ENCODE data around the gene MBNL2. TPM values are rescaled to one million over a fixed set of nuclear protein-coding genes. Genes with fewer than 3 reads are reported as not detected.

The MBNL2 gene
- total RNA-seq, 3 donors from 2014 or later, result 68.5 to 131 (median 120) TPM

- no peaks in the 10 kb centered on the region for H3K36me3 ChIP-seq
- H3K4me3 ChIP-seq, result no peak overlapping the region
- TF ChIP-seq POLR2A (IDR thresholded peaks at IDR 0.05) (no peak), POLR2AphosphoS5 (IDR thresholded peaks at IDR 0.05) (peak in 1 of 3 donors; percentile 44), CTCF (IDR thresholded peaks at IDR 0.05) (no peak)
- H3K4me1 ChIP-seq, result peaks cover 12 to 35% of the 10 kb centered on the region in 2 donors
- no peak for DNase-seq (ENCODE audit: low spot score in 2 of 2)
- peak overlapping the region; percentile 74 to 84 for H3K27ac ChIP-seq
- intact Hi-C loops (cut with DNase I; ENCODE audit: low total_unique reads), result no loop called here
- H3K9me3 ChIP-seq, result no peaks in the 10 kb centered on the region
- H3K27me3 ChIP-seq, result no peaks in the 10 kb centered on the region
Observed at GRCh38 chr13:97240788-97241734, 18.9 kb downstream of the MBNL2 start.

- Histone ChIP-seq H3K27me3 (no peaks in the 10 kb centered on the region), H3K27ac (peak overlapping the region; percentile 74 to 84), H3K4me3 (no peak overlapping the region), H3K4me1 (peaks cover 12 to 35% of the 10 kb centered on the region in 2 donors), H3K9me3 (no peaks in the 10 kb centered on the region), H3K36me3 (no peaks in the 10 kb centered on the region)
- intact Hi-C loops (cut with DNase I; ENCODE audit: low total_unique reads), result no loop called here
- no peak for DNase-seq (ENCODE audit: low spot score in 2 of 2)
- TF ChIP-seq POLR2A (IDR thresholded peaks at IDR 0.05), result no peak
- TF ChIP-seq POLR2AphosphoS5 (IDR thresholded peaks at IDR 0.05), result peak in 1 of 3 donors; percentile 46
Observed at GRCh38 chr13:97241761-97242160, 19.6 kb downstream of the MBNL2 start.

GRCh38 chr13:97242755-97243497, 20.8 kb downstream of the MBNL2 start:
- peaks cover 12 to 35% of the 10 kb centered on the region in 2 donors for H3K4me1 ChIP-seq
- peak overlapping the region; percentile 74 to 84 for H3K27ac ChIP-seq
- TF ChIP-seq CTCF (IDR thresholded peaks at IDR 0.05), result no peak
- TF ChIP-seq POLR2A (IDR thresholded peaks at IDR 0.05), result no peak
- no peak for TF ChIP-seq POLR2AphosphoS5 (IDR thresholded peaks at IDR 0.05)

GRCh38 chr13:97243915-97244781, 22.0 kb downstream of the MBNL2 start:
- Histone ChIP-seq H3K27ac (peak overlapping the region; percentile 74 to 84), H3K36me3 (no peaks in the 10 kb centered on the region), H3K4me3 (no peak overlapping the region), H3K27me3 (no peaks in the 10 kb centered on the region), H3K4me1 (peaks cover 12 to 25% of the 10 kb centered on the region in 2 donors), H3K9me3 (no peaks in the 10 kb centered on the region)
- TF ChIP-seq POLR2AphosphoS5 (IDR thresholded peaks at IDR 0.05) (no peak), POLR2A (IDR thresholded peaks at IDR 0.05) (no peak), CTCF (IDR thresholded peaks at IDR 0.05) (no peak)
- intact Hi-C loops (cut with DNase I; ENCODE audit: low total_unique reads), result no loop called here
- no peak for DNase-seq (ENCODE audit: low spot score in 2 of 2)

More at GRCh38 chr13:97242755-97243497, 20.8 kb downstream of the MBNL2 start:
- H3K27me3 ChIP-seq, result no peaks in the 10 kb centered on the region
- H3K36me3 ChIP-seq, result no peaks in the 10 kb centered on the region
- no peak for DNase-seq (ENCODE audit: low spot score in 2 of 2)
- H3K9me3 ChIP-seq, result no peaks in the 10 kb centered on the region
- intact Hi-C loops (cut with DNase I; ENCODE audit: low total_unique reads), result no loop called here
- no peak overlapping the region for H3K4me3 ChIP-seq

GRCh38 chr13:97245011-97245410, 22.9 kb downstream of the MBNL2 start:
- no peaks in the 10 kb centered on the region for H3K9me3 ChIP-seq
- no peak overlapping the region for H3K4me3 ChIP-seq
- H3K27ac ChIP-seq, result peak overlapping the region; percentile 74 to 84
- TF ChIP-seq CTCF (IDR thresholded peaks at IDR 0.05), result no peak
- TF ChIP-seq POLR2AphosphoS5 (IDR thresholded peaks at IDR 0.05), result no peak
- no peak for TF ChIP-seq POLR2A (IDR thresholded peaks at IDR 0.05)
- intact Hi-C loops (cut with DNase I; ENCODE audit: low total_unique reads), result no loop called here
- no peaks in the 10 kb centered on the region for H3K36me3 ChIP-seq
- peaks cover 17 to 20% of the 10 kb centered on the region in 2 donors for H3K4me1 ChIP-seq
- DNase-seq (ENCODE audit: low spot score in 2 of 2), result no peak
- H3K27me3 ChIP-seq, result no peaks in the 10 kb centered on the region

Measured in breast epithelium (tissue), 4 donors.